Thyroid gland (tissue), 4 donors: ENCODE results near the gene WNT5B. TPM values are rescaled to one million over a fixed set of nuclear protein-coding genes. Genes with fewer than 3 reads are reported as not detected.
A peak's percentile ranks its signal among the peaks of the same experiment; 100 is the strongest.

Experiments used
- DNase-seq, 2 donors: peaks; one replicate each; pipeline ENCODE4 v3.0.0-alpha.2; 2019
- H3K27ac ChIP-seq, 3 donors: fragments of 200-600 bp; sonication (generic); 1 replicate in 2 of 3; 2 replicates in 1 of 3; pipeline ENCODE4 v1.5.1; 2016 to 2019; ENCODE audit warnings: mild to moderate bottlenecking in 1 of 3, moderate library complexity in 1 of 3
- H3K27me3 ChIP-seq: fragments of 200-600 bp; sonication (generic); one replicate; pipeline ENCODE4 v1.5.1; 2019
- H3K36me3 ChIP-seq, 2 donors: fragments of 200-600 bp; sonication (generic); one replicate each; pipeline ENCODE4 v1.5.1; 2016 to 2019
- H3K4me1 ChIP-seq, 2 donors: fragments of 200-600 bp; sonication (generic); one replicate each; pipeline ENCODE4 v1.5.1; 2017 to 2019
- H3K4me3 ChIP-seq, 3 donors: fragments of 200-600 bp; sonication (generic); replicated peaks in 1 of 3; 1 replicate in 2 of 3; 2 replicates in 1 of 3; pipeline ENCODE4 v1.5.1; 2016; ENCODE audit warnings: mild to moderate bottlenecking in 1 of 3
- H3K9me3 ChIP-seq: fragments of 200-600 bp; sonication (generic); one replicate; pipeline ENCODE4 v1.5.1; 2017
- POLR2A ChIP-seq, 2 donors: fragments of 450-650 bp; IDR thresholded peaks; one replicate each; pipeline ENCODE4 v1.6.1; 2017; ENCODE audit warnings: antibody characterized with exemption in 2 of 2, mild to moderate bottlenecking in 2 of 2, moderate library complexity in 1 of 2
- WGBS, 2 donors: methylation state at CpG; one replicate each; pipeline ENCODE4 v1.1.5; 2017; 5-methylcytosine and 5-hydroxymethylcytosine counted together
- intact Hi-C: fragments of 100-400 bp; cut with DNase I; formaldehyde crosslinking; loops from one replicate; pipeline ENCODE4 v1.15.1; 2023
- total RNA-seq, 4 donors: library from RNA; depleted of rRNA; stranded (reverse); fragments of >200 nt; gene quantifications; one replicate each; pipeline ENCODE4 v1.2.3, GENCODE V29; 2016
- TF ChIP-seq, protein P1 (sequence below), 6 experiments: fragments of 200-600 bp in 3 of 6; fragments of 450-650 bp in 3 of 6; sonication (generic) in 3 of 6; IDR thresholded peaks; one replicate each; pipeline ENCODE4 v1.5.1; 2016 to 2019; ENCODE audit warnings: antibody characterized with exemption in 6 of 6, mild to moderate bottlenecking in 2 of 6, inconsistent platforms in 1 of 6, moderate library complexity in 1 of 6

Gene WNT5B
- total RNA-seq, 4 donors from 2014 or later, result 0.78 to 4.3 (median 0.95) TPM

GRCh38 chr12:1590221-1590979, 38.6 kb upstream of the WNT5B start:
- Histone ChIP-seq H3K4me1 (peaks cover 52 to 57% of the 10 kb centered on the region in 2 donors), H3K27me3 (no peaks in the 10 kb centered on the region), H3K36me3 (no peaks in the 10 kb centered on the region), H3K27ac (peak overlapping the region; percentile 49 to 66 (median 66)), H3K4me3 (peak overlapping the region in 1 of 3 donors; percentile 9), H3K9me3 (no peaks in the 10 kb centered on the region)
- TF ChIP-seq, protein P1, sequence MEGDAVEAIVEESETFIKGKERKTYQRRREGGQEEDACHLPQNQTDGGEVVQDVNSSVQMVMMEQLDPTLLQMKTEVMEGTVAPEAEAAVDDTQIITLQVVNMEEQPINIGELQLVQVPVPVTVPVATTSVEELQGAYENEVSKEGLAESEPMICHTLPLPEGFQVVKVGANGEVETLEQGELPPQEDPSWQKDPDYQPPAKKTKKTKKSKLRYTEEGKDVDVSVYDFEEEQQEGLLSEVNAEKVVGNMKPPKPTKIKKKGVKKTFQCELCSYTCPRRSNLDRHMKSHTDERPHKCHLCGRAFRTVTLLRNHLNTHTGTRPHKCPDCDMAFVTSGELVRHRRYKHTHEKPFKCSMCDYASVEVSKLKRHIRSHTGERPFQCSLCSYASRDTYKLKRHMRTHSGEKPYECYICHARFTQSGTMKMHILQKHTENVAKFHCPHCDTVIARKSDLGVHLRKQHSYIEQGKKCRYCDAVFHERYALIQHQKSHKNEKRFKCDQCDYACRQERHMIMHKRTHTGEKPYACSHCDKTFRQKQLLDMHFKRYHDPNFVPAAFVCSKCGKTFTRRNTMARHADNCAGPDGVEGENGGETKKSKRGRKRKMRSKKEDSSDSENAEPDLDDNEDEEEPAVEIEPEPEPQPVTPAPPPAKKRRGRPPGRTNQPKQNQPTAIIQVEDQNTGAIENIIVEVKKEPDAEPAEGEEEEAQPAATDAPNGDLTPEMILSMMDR (IDR thresholded peaks at IDR 0.05), result no peak
- peak in 1 of 2 donors; percentile 6 for TF ChIP-seq POLR2A (IDR thresholded peaks at IDR 0.05)
- peak; percentile 66 to 69 for DNase-seq
- intact Hi-C loops, result no loop called here
- WGBS, 2 donors, result 12 to 14% methylated on average over 12 of the region's 12 CpGs

GRCh38 chr12:1591034-1591433, 38.0 kb upstream of the WNT5B start:
- Histone ChIP-seq H3K27me3 (no peaks in the 10 kb centered on the region), H3K9me3 (no peaks in the 10 kb centered on the region), H3K4me1 (peaks cover 53 to 59% of the 10 kb centered on the region in 2 donors), H3K4me3 (peak overlapping the region in 1 of 3 donors; percentile 9), H3K36me3 (no peaks in the 10 kb centered on the region), H3K27ac (peak overlapping the region in 2 of 3 donors; percentile 66)
- 8 to 14% methylated on average over 3 of the region's 3 CpGs for WGBS, 2 donors
- TF ChIP-seq, protein P1 (IDR thresholded peaks at IDR 0.05), result peak in 2 of 6 experiments; percentile 10 to 13
- TF ChIP-seq POLR2A (IDR thresholded peaks at IDR 0.05), result no peak
- intact Hi-C loops, result no loop called here
- DNase-seq, result no peak

- Histone ChIP-seq H3K27me3 (no peaks in the 10 kb centered on the region), H3K36me3 (no peaks in the 10 kb centered on the region), H3K4me1 (peaks cover 53 to 59% of the 10 kb centered on the region in 2 donors), H3K27ac (peak overlapping the region in 2 of 3 donors; percentile 25 to 39), H3K4me3 (peak overlapping the region in 2 of 3 donors; percentile 6 to 10), H3K9me3 (no peaks in the 10 kb centered on the region)
- no peak for DNase-seq
- 28 to 33% methylated on average over 4 of the region's 4 CpGs for whole genome bisulfite sequencing, 2 donors
- TF ChIP-seq POLR2A (IDR thresholded peaks at IDR 0.05), result no peak
- TF ChIP-seq, protein P1 (IDR thresholded peaks at IDR 0.05), result no peak
- intact Hi-C loops, result no loop called here
Observed at GRCh38 chr12:1591543-1591942, 37.5 kb upstream of the WNT5B start.

GRCh38 chr12:1592444-1593173, 36.4 kb upstream of the WNT5B start:
- intact Hi-C loops, result no loop called here

More at GRCh38 chr12:1592444-1593173, 36.4 kb upstream of the WNT5B start:
- no peaks in the 10 kb centered on the region for H3K27me3 ChIP-seq
- WGBS, 2 donors, result 10 to 14% methylated on average over 9 to 25 of the region's 27 CpGs
- peak overlapping the region in 2 of 3 donors; percentile 39 to 86 for H3K27ac ChIP-seq
- TF ChIP-seq, protein P1 (IDR thresholded peaks at IDR 0.05), result no peak
- TF ChIP-seq POLR2A (IDR thresholded peaks at IDR 0.05), result no peak
- H3K4me1 ChIP-seq, result peaks cover 53 to 59% of the 10 kb centered on the region in 2 donors
- H3K36me3 ChIP-seq, result no peaks in the 10 kb centered on the region
- peak; percentile 31 to 40 for DNase-seq
- H3K4me3 ChIP-seq, result peak overlapping the region; percentile 25 to 79 (median 62)
- H3K9me3 ChIP-seq, result no peaks in the 10 kb centered on the region
